LNCaP clone FGC (cell line): ENCODE data around the gene CRTC1.

Experiments used
- DNase-seq: peaks from one replicate; pipeline ENCODE4 v3.0.0-alpha.2; 2011; ENCODE audit warnings: low read depth
- H3K4me3 ChIP-seq: 2 replicates; pipeline ENCODE4 v1.5.1; 2011; ENCODE audit warnings: mild to moderate bottlenecking, low read depth, low read length, control low read depth
- CTCF ChIP-seq: IDR thresholded peaks from 2 replicates; pipeline ENCODE4 v1.5.1; 2012; ENCODE audit warnings: mild to moderate bottlenecking; ENCODE audit not compliant: control insufficient read depth, insufficient read depth; ENCODE audit errors: extremely low read depth

CRTC1 gene

DNA sequence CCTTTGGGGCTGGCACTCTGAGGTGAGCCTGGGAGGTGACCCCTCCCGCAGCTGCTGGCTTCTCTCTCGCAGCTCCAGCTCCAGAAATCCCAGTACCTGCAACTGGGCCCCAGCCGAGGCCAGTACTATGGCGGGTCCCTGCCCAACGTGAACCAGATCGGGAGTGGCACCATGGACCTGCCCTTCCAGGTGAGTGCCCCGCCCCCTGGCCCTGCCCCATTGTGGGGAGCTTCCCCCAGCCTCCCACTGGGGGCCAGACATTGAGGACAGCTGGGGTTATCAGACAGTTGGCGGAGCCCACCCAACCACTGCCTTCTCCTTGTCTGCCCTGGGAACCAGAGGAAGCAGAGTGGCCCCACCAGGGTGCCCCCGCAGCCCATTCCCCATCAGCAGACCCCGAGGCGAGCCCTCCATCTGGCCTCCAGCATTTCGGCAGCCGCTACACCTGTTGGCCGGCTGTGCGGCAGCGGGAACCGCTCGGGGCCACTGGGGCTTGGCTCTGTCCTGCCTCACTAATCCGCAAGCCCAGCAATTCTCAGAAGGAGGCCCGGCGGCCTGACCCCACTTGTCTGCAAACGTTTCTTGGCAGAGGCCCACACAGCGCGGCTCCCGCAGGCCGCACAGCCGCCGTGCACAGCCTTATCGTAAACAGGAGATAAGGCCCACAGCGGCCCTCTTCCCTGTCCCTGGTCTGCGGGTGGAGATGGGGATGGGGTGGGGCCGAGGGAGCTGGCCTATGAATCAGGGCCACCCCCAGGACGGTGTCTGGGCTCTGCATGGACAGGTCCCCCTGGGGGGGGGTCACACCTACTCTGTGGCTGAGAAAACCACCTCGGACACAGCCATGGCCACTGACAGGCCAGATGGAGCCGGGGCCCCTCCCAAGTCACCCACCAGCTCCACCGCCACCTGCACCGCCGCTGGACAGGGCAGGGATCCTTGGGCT, 59.6 kb downstream of the CRTC1 start:
- TF ChIP-seq CTCF: no peak
- H3K4me3 ChIP-seq: no peak overlapping the region
- no peak for DNase-seq

DNA sequence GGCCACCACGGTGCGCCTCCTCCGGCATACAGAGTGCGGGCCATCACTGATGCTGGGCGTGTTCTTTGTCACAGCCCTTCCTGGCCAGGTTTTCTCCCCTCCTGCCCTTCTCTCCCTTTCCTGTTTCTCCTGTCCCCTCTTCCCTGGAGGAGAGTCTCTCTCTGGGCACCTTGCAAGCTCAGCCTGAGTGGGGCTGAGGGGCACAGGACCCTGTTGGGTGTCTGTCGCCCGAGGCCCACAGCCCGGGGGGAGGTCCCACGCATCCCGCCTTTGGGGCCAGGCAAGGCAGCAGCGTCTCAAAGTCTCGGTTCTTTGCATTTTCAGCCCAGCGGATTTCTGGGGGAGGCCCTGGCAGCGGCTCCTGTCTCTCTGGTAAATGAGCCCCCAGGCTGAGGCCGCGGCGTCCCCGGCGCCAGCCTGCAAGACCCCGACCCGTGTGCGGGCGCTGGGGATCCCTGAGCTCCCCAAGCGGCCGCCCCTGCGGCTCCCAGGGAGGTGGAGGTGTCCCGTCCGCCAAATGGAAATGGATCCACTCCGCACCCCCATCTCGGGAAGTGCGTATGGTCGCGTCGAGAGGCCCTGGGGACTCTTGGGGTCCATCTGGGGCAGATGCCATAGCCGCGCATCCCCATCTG, 60.4 kb downstream of the CRTC1 start:
- TF ChIP-seq CTCF: no peak
- DNase-seq: no peak
- no peak overlapping the region for H3K4me3 ChIP-seq

DNA sequence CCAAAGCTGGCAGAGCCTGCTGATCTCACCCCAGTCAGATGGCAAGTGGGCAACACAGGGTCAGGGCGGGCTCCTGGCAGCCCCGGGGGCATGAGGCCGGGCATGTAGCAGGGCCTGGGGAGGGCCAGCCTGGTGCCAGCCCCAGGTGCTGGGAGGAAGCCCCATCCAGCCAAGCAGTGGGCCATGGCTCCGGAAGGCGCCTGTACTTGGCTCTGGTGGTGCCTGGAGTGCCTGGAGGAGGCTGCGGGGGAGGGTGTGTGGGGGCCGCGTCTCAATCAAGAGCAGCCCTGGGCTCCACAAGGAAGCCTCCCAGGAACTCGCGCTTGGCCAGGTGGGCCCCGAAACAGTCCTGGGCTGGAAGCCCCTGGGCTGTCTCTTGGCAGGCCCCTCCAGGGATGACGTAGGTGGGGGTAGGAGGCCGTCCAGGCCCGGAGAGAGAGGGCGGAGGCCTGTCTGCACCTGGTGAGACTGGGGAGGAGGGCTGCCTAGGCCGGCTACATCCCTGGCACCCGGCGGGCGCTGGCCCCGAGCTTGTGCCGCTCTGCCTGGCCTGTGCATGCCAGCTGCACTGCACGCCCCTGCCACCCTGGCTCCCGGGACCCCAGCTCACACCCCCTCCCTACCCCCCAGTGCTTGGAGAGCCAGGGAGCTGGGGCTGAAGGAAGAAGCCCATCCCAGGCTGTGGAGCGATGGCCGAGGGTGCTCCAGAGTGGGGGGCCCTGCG, 61.7 kb downstream of the CRTC1 start:
- DNase-seq: no peak
- H3K4me3 ChIP-seq: no peak overlapping the region
- no peak for TF ChIP-seq CTCF

GRCh38 chr19:18745931-18746330, 62.5 kb downstream of the CRTC1 start:
- DNase-seq: no peak
- no peak for TF ChIP-seq CTCF

GRCh38 chr19:18746401-18747325, 63.2 kb downstream of the CRTC1 start:
- no peak for DNase-seq
- no peak overlapping the region for H3K4me3 ChIP-seq
- no peak for TF ChIP-seq CTCF

More at GRCh38 chr19:18745931-18746330, 62.5 kb downstream of the CRTC1 start:
- no peak overlapping the region for H3K4me3 ChIP-seq
